Mucosa of descending colon (tissue), 3 donors: ENCODE results near the gene CLDN1. TPM values are rescaled to one million over a fixed set of nuclear protein-coding genes. Genes with fewer than 3 reads are reported as not detected.
A peak's percentile ranks its signal among the peaks of the same experiment; 100 is the strongest.

Experiments
- ATAC-seq: fragments of 200-7000 bp; cut with Tn5 transposase; one replicate; pipeline ENCODE4 v1.9.1; 2020; ENCODE audit warnings: mild to moderate bottlenecking, moderate library complexity
- DNase-seq, 3 donors: peaks; one replicate each; pipeline ENCODE4 v3.0.0-alpha.2; 2020
- H3K36me3 ChIP-seq: fragments of 200-600 bp; one replicate; pipeline ENCODE4 v1.8.0; 2021; ENCODE audit warnings: low read depth, mild to moderate bottlenecking
- H3K4me1 ChIP-seq: fragments of 200-600 bp; one replicate; pipeline ENCODE4 v1.8.0; 2021; ENCODE audit warnings: low read depth, mild to moderate bottlenecking
- H3K4me3 ChIP-seq: fragments of 200-600 bp; one replicate; pipeline ENCODE4 v1.8.0; 2021; ENCODE audit warnings: mild to moderate bottlenecking
- H3K9me3 ChIP-seq: fragments of 200-600 bp; one replicate; pipeline ENCODE4 v1.8.0; 2021; ENCODE audit warnings: mild to moderate bottlenecking
- CTCF ChIP-seq: fragments of 200-600 bp; IDR thresholded peaks from one replicate; pipeline ENCODE4 v1.8.0; 2022; ENCODE audit warnings: antibody characterized with exemption, mild to moderate bottlenecking
- intact Hi-C, 2 donors: fragments of 100-400 bp; cut with DNase I in 1 of 2; cut with micrococcal nuclease in 1 of 2; formaldehyde crosslinking; loops; one replicate each; pipeline versions ENCODE4 v1.11.0 to v1.11.1; 2022; cut with DNase I, micrococcal nuclease
- total RNA-seq, 3 donors: library from RNA; stranded (reverse); fragmentation: NEBNext Ultra II Directional in 2 of 3; extraction: Animal tissue kit (Norgen Biotek cat#: 25700) in 2 of 3; gene quantifications; one replicate each; pipeline versions ENCODE4 v1.2.1 to v1.2.4, GENCODE V29; 2021 to 2023
- donor health status: DM: no; HTN: no; CAD: no; lungs with moderate emphysema.
- donor health status: DM: no; HTN: no; CAD: no.
- donor health status: DM: no; HTN: yes; CAD: no.

CLDN1 gene
- total RNA-seq, 3 donors from 2014 or later: 0.57 to 4.3 (median 0.78) TPM

GRCh38 chr3:190291994-190292584 lies 30.2 kb downstream of the CLDN1 start:
- no peaks in the 10 kb centered on the region for H3K4me1 ChIP-seq
- ATAC-seq (no peak), DNase-seq (no peak)
- no peak overlapping the region for H3K4me3 ChIP-seq
- no peaks in the 10 kb centered on the region for H3K36me3 ChIP-seq
- H3K9me3 ChIP-seq: peaks cover 6% of the 10 kb centered on the region
- TF ChIP-seq CTCF: no peak
- intact Hi-C loops: no loop called here

GRCh38 chr3:190289989-190290388 lies 32.3 kb downstream of the CLDN1 start:
- ATAC-seq: no peak
- no peak overlapping the region for H3K4me3 ChIP-seq

GRCh38 chr3:190288836-190289235 lies 33.4 kb downstream of the CLDN1 start:
- H3K36me3 ChIP-seq: no peaks in the 10 kb centered on the region
- ATAC-seq (no peak), DNase-seq (no peak)
- no peak for TF ChIP-seq CTCF
- intact Hi-C loops: no loop called here
- H3K4me1 ChIP-seq: no peaks in the 10 kb centered on the region
- H3K9me3 ChIP-seq: peaks cover 10% of the 10 kb centered on the region
- no peak overlapping the region for H3K4me3 ChIP-seq

More at GRCh38 chr3:190289989-190290388, 32.3 kb downstream of the CLDN1 start:
- no peak for DNase-seq
- Histone ChIP-seq H3K9me3 (peaks cover 10% of the 10 kb centered on the region), H3K36me3 (no peaks in the 10 kb centered on the region), H3K4me1 (no peaks in the 10 kb centered on the region)
- intact Hi-C loops: no loop called here
- TF ChIP-seq CTCF: no peak

GRCh38 chr3:190286014-190286413 lies 36.2 kb downstream of the CLDN1 start:
- no peaks in the 10 kb centered on the region for H3K36me3 ChIP-seq
- no peak for ATAC-seq
- no peak for DNase-seq
- peaks cover 7% of the 10 kb centered on the region for H3K9me3 ChIP-seq
- intact Hi-C loops: no loop called here
- H3K4me3 ChIP-seq: no peak overlapping the region
- TF ChIP-seq CTCF: no peak
- H3K4me1 ChIP-seq: no peaks in the 10 kb centered on the region

- Histone ChIP-seq H3K4me3 (no peak overlapping the region), H3K9me3 (peaks cover 4% of the 10 kb centered on the region), H3K36me3 (no peaks in the 10 kb centered on the region), H3K4me1 (no peaks in the 10 kb centered on the region)
- no peak for TF ChIP-seq CTCF
- intact Hi-C loops: no loop called here
- DNase-seq (no peak), ATAC-seq (peak; percentile 51)
These were observed 40.8 kb downstream of the CLDN1 start for GRCh38 chr3:190281308-190282051.
